K562 (cell line): ENCODE measurements around the gene SYNGR1. TPM values are rescaled to one million over a fixed set of nuclear protein-coding genes. Genes with fewer than 3 reads are reported as not detected.

Experiments
- ETS2 ChIP-seq: IDR thresholded peaks from 2 replicates; pipeline ENCODE4 v1.6.1; 2016; ENCODE audit warnings: borderline replicate concordance, missing genetic modification characterization, mild to moderate bottlenecking, moderate library complexity, missing compliant biosample characterization; ENCODE audit not compliant: poor library complexity, severe bottlenecking
- KLF13 ChIP-seq: fragments of 450-650 bp; IDR thresholded peaks from 2 replicates; pipeline ENCODE4 v1.6.1; 2016; ENCODE audit warnings: missing genetic modification characterization, low read depth, mild to moderate bottlenecking, missing compliant biosample characterization, moderate library complexity, borderline replicate concordance
- MTF1 ChIP-seq: fragments of 250-450 bp; sonication (Bioruptor Pico); IDR thresholded peaks from 2 replicates; pipeline ENCODE4 v1.9.0; 2021; ENCODE audit warnings: moderate library complexity, mild to moderate bottlenecking, inconsistent platforms, borderline replicate concordance
- MXI1 ChIP-seq: IDR thresholded peaks from 2 replicates; pipeline ENCODE4 v1.6.1; 2011; ENCODE audit warnings: low read depth, mild to moderate bottlenecking, improper control_type of control experiment, low read length
- RHOXF2B ChIP-seq: fragments of 250-450 bp; sonication (Bioruptor Pico); conservative IDR thresholded peaks from 2 replicates; pipeline ENCODE4 v1.5.1; 2021
- TAL1 ChIP-seq: fragments of 450-650 bp; IDR thresholded peaks from 2 replicates; pipeline ENCODE4 v1.6.1; 2016; ENCODE audit warnings: mild to moderate bottlenecking
- ZNF224 ChIP-seq: sonication (generic); formaldehyde crosslinking; IDR thresholded peaks from 2 replicates; pipeline ENCODE4 v1.8.0; 2022; ENCODE audit warnings: mild to moderate bottlenecking, missing genetic modification reagents
- polyA plus RNA-seq, 8 experiments: library from polyadenylated mRNA; depleted of rRNA in 4 of 8; stranded (reverse) in 5 of 8; unstranded in 3 of 8; fragments of >200 nt; fragmentation: Nextera tagmentation in 2 of 8; fragmentation: Illumina TruSeq in 1 of 8; extraction: Ambion mirVana in 2 of 8; extraction: Trizol in 1 of 8; gene quantifications; 2 replicates each; pipeline versions ENCODE4 v1.2.1 to v1.2.3, GENCODE V29; 2011 to 2014; ENCODE audit warnings: inconsistent platforms in 1 of 8, missing spikeins in 1 of 8
- total RNA-seq, 7 experiments: library from RNA; depleted of rRNA in 6 of 7; stranded (reverse); fragments of >200 nt in 6 of 7; fragmentation: Illumina TruSeq in 2 of 7; extraction: Trizol in 2 of 7; gene quantifications; 2 replicates each; pipeline versions ENCODE4 v1.2.1 to v1.2.3, GENCODE V29; 2011 to 2021; ENCODE audit warnings: low replicate concordance in 1 of 7
- TF ChIP-seq, protein P1 (sequence below): sonication (generic); formaldehyde crosslinking; IDR thresholded peaks from 2 replicates; pipeline ENCODE4 v1.8.1; 2023; ENCODE audit warnings: missing genetic modification reagents, mild to moderate bottlenecking, borderline replicate concordance
- TF ChIP-seq, protein P2 (sequence below), 2 experiments: fragments of 450-650 bp; IDR thresholded peaks; 2 replicates each; pipeline ENCODE4 v1.6.1; 2016
- TF ChIP-seq, protein P3 (sequence below): sonication (generic); formaldehyde crosslinking; IDR thresholded peaks from 2 replicates; pipeline ENCODE4 v1.8.0; 2023; ENCODE audit warnings: missing genetic modification reagents, mild to moderate bottlenecking, borderline replicate concordance
- TF ChIP-seq, protein P4 (sequence below): sonication (generic); formaldehyde crosslinking; IDR thresholded peaks from 2 replicates; pipeline ENCODE4 v1.8.0; 2022; ENCODE audit warnings: mild to moderate bottlenecking, low read depth, missing genetic modification reagents

SYNGR1 gene
- total and polyA plus RNA-seq, 9 of the 15 experiments (the other 6 are each of a cell fraction or from before 2014, with no cell fraction given): 1.8 to 15.9 (median 5.5) TPM

GRCh38 chr22:39422721-39423120 lies 72.9 kb downstream of the SYNGR1 start (continued):
- TF ChIP-seq KLF13 (no peak), ZNF224 (CRISPR knock-in tag) (no peak), TAL1 (peak; percentile 83), ETS2 (tag) (no peak), RHOXF2B (CRISPR knock-in tag) (no peak), MTF1 (CRISPR knock-in tag) (no peak), MXI1 (no peak)
- TF ChIP-seq, protein P1, sequence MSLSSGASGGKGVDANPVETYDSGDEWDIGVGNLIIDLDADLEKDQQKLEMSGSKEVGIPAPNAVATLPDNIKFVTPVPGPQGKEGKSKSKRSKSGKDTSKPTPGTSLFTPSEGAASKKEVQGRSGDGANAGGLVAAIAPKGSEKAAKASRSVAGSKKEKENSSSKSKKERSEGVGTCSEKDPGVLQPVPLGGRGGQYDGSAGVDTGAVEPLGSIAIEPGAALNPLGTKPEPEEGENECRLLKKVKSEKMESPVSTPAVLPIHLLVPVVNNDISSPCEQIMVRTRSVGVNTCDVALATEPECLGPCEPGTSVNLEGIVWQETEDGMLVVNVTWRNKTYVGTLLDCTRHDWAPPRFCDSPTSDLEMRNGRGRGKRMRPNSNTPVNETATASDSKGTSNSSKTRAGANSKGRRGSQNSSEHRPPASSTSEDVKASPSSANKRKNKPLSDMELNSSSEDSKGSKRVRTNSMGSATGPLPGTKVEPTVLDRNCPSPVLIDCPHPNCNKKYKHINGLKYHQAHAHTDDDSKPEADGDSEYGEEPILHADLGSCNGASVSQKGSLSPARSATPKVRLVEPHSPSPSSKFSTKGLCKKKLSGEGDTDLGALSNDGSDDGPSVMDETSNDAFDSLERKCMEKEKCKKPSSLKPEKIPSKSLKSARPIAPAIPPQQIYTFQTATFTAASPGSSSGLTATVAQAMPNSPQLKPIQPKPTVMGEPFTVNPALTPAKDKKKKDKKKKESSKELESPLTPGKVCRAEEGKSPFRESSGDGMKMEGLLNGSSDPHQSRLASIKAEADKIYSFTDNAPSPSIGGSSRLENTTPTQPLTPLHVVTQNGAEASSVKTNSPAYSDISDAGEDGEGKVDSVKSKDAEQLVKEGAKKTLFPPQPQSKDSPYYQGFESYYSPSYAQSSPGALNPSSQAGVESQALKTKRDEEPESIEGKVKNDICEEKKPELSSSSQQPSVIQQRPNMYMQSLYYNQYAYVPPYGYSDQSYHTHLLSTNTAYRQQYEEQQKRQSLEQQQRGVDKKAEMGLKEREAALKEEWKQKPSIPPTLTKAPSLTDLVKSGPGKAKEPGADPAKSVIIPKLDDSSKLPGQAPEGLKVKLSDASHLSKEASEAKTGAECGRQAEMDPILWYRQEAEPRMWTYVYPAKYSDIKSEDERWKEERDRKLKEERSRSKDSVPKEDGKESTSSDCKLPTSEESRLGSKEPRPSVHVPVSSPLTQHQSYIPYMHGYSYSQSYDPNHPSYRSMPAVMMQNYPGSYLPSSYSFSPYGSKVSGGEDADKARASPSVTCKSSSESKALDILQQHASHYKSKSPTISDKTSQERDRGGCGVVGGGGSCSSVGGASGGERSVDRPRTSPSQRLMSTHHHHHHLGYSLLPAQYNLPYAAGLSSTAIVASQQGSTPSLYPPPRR (CRISPR knock-in tag): no peak
- TF ChIP-seq, protein P2, sequence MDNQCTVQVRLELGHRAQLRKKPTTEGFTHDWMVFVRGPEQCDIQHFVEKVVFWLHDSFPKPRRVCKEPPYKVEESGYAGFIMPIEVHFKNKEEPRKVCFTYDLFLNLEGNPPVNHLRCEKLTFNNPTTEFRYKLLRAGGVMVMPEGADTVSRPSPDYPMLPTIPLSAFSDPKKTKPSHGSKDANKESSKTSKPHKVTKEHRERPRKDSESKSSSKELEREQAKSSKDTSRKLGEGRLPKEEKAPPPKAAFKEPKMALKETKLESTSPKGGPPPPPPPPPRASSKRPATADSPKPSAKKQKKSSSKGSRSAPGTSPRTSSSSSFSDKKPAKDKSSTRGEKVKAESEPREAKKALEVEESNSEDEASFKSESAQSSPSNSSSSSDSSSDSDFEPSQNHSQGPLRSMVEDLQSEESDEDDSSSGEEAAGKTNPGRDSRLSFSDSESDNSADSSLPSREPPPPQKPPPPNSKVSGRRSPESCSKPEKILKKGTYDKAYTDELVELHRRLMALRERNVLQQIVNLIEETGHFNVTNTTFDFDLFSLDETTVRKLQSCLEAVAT (IDR thresholded peaks at IDR 0.05): 0 out of 4 replicates have a peak, but pooled peaks of 1 of the 2 experiments have one; percentile 46
- TF ChIP-seq, protein P3, sequence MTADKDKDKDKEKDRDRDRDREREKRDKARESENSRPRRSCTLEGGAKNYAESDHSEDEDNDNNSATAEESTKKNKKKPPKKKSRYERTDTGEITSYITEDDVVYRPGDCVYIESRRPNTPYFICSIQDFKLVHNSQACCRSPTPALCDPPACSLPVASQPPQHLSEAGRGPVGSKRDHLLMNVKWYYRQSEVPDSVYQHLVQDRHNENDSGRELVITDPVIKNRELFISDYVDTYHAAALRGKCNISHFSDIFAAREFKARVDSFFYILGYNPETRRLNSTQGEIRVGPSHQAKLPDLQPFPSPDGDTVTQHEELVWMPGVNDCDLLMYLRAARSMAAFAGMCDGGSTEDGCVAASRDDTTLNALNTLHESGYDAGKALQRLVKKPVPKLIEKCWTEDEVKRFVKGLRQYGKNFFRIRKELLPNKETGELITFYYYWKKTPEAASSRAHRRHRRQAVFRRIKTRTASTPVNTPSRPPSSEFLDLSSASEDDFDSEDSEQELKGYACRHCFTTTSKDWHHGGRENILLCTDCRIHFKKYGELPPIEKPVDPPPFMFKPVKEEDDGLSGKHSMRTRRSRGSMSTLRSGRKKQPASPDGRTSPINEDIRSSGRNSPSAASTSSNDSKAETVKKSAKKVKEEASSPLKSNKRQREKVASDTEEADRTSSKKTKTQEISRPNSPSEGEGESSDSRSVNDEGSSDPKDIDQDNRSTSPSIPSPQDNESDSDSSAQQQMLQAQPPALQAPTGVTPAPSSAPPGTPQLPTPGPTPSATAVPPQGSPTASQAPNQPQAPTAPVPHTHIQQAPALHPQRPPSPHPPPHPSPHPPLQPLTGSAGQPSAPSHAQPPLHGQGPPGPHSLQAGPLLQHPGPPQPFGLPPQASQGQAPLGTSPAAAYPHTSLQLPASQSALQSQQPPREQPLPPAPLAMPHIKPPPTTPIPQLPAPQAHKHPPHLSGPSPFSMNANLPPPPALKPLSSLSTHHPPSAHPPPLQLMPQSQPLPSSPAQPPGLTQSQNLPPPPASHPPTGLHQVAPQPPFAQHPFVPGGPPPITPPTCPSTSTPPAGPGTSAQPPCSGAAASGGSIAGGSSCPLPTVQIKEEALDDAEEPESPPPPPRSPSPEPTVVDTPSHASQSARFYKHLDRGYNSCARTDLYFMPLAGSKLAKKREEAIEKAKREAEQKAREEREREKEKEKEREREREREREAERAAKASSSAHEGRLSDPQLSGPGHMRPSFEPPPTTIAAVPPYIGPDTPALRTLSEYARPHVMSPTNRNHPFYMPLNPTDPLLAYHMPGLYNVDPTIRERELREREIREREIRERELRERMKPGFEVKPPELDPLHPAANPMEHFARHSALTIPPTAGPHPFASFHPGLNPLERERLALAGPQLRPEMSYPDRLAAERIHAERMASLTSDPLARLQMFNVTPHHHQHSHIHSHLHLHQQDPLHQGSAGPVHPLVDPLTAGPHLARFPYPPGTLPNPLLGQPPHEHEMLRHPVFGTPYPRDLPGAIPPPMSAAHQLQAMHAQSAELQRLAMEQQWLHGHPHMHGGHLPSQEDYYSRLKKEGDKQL: no peak
- TF ChIP-seq, protein P4, sequence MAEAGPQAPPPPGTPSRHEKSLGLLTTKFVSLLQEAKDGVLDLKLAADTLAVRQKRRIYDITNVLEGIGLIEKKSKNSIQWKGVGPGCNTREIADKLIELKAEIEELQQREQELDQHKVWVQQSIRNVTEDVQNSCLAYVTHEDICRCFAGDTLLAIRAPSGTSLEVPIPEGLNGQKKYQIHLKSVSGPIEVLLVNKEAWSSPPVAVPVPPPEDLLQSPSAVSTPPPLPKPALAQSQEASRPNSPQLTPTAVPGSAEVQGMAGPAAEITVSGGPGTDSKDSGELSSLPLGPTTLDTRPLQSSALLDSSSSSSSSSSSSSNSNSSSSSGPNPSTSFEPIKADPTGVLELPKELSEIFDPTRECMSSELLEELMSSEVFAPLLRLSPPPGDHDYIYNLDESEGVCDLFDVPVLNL (CRISPR knock-in tag): no peak
